H1 (cell line): ENCODE measurements around the gene B4GALNT1. TPM values are rescaled to one million over a fixed set of nuclear protein-coding genes. Genes with fewer than 3 reads are reported as not detected.

ENCODE experiments used
- CTCF ChIA-PET: fragments of 300-600 bp; sonication (Branson Sonifier 250); formaldehyde crosslinking; loops from one replicate; lab custom pipeline; 2021; ENCODE audit not compliant: partially characterized antibody; lab: Charles Lee
- POLR2A ChIA-PET: fragments of 300-600 bp; sonication (Branson Sonifier 250); formaldehyde crosslinking; loops from one replicate; lab custom pipeline; 2021; ENCODE audit warnings: inconsistent platforms; ENCODE audit not compliant: partially characterized antibody; lab: Charles Lee
- DNase-seq, 2 experiments: peaks; one replicate each; pipeline versions ENCODE4 v3.0.0 to v3.0.0-alpha.2; 2010 to 2022; ENCODE audit warnings: low spot score in 2 of 2, low read depth in 1 of 2, mixed read lengths in 1 of 2
- FAIRE-seq: peaks from 2 replicates; lab custom pipeline; 2011; peaks lifted over from hg19 to GRCh38; lab: Jason Lieb, UNC
- H2AFZ ChIP-seq: 2 replicates; pipeline ENCODE4 v1.8.1; 2012; ENCODE audit warnings: low read length, inconsistent platforms
- H2AK5ac ChIP-seq: 2 replicates; pipeline ENCODE4 v1.6.1; 2013; ENCODE audit warnings: low read depth, low read length
- H2BK120ac ChIP-seq: replicated peaks from 2 replicates; pipeline ENCODE3; 2013; ENCODE audit warnings: low read depth, low read length, inconsistent platforms
- H2BK12ac ChIP-seq: 2 replicates; pipeline ENCODE4 v1.6.1; 2013; ENCODE audit warnings: low read depth, low read length
- H2BK15ac ChIP-seq: 2 replicates; pipeline ENCODE4 v1.6.1; 2013; ENCODE audit warnings: low read length
- H2BK20ac ChIP-seq: 2 replicates; pipeline ENCODE4 v1.6.1; 2013; ENCODE audit warnings: low read length
- H2BK5ac ChIP-seq: 2 replicates; pipeline ENCODE4 v1.6.1; 2013; ENCODE audit warnings: low read depth, low read length
- H3K14ac ChIP-seq: 2 replicates; pipeline ENCODE4 v1.6.1; 2013; ENCODE audit warnings: inconsistent platforms; ENCODE audit not compliant: insufficient read length
- H3K18ac ChIP-seq: 2 replicates; pipeline ENCODE4 v1.6.1; 2013; ENCODE audit warnings: low read length; ENCODE audit errors: extremely low read depth
- H3K23ac ChIP-seq: 2 replicates; pipeline ENCODE4 v1.6.1; 2013; ENCODE audit warnings: inconsistent platforms; ENCODE audit not compliant: insufficient read length
- H3K23me2 ChIP-seq: 2 replicates; pipeline ENCODE4 v1.6.1; 2013; ENCODE audit warnings: low read depth, low read length
- H3K27ac ChIP-seq: 2 replicates; pipeline ENCODE4 v1.6.1; 2011; ENCODE audit warnings: low read depth, low read length, inconsistent platforms
- H3K27me3 ChIP-seq, 4 experiments: replicated peaks in 1 of 4; 1 replicate in 1 of 4; 2 replicates in 3 of 4; pipeline versions ENCODE4 v1.6.1 to v1.8.1; 2011 to 2013; ENCODE audit warnings: low read length in 3 of 4, mild to moderate bottlenecking in 3 of 4, inconsistent platforms in 2 of 4, mixed read lengths in 2 of 4, moderate library complexity in 1 of 4; ENCODE audit not compliant: control insufficient read depth in 3 of 4, insufficient read depth in 3 of 4; ENCODE audit errors: extremely low read depth in 1 of 4
- H3K36me3 ChIP-seq, 4 experiments: 2 replicates each; pipeline versions ENCODE4 v1.6.1 to v1.8.1; 2011 to 2013; ENCODE audit warnings: mild to moderate bottlenecking in 4 of 4, low read length in 3 of 4, moderate library complexity in 2 of 4, control low read depth in 1 of 4, inconsistent platforms in 1 of 4; ENCODE audit not compliant: insufficient read depth in 4 of 4, control insufficient read depth in 2 of 4
- H3K4ac ChIP-seq: replicated peaks from 2 replicates; pipeline ENCODE3; 2013; ENCODE audit warnings: low read length, low read depth, mixed read lengths, inconsistent platforms; ENCODE audit not compliant: insufficient read length
- H3K4me1 ChIP-seq, 4 experiments: replicated peaks in 1 of 4; 1 replicate in 1 of 4; 2 replicates in 3 of 4; pipeline versions ENCODE4 v1.6.1 to v1.8.1; 2011 to 2013; ENCODE audit warnings: low read length in 3 of 4, inconsistent platforms in 2 of 4, mixed read lengths in 1 of 4; ENCODE audit not compliant: insufficient read depth in 4 of 4, control insufficient read depth in 3 of 4
- H3K4me2 ChIP-seq, 2 experiments: 2 replicates each; pipeline versions ENCODE4 v1.6.1 to v1.8.1; 2011 to 2013; ENCODE audit warnings: low read depth in 2 of 2, low read length in 2 of 2, control low read depth in 1 of 2, inconsistent platforms in 1 of 2, mild to moderate bottlenecking in 1 of 2; ENCODE audit not compliant: insufficient read depth in 1 of 2
- H3K4me3 ChIP-seq, 4 experiments: fragments of 200-600, 300-600 bp in 1 of 4; sonication (generic), shearing (Covaris generic), sonication (Bioruptor Twin) in 1 of 4; 2 replicates each; pipeline versions ENCODE4 v1.5.1 to v1.8.1; 2011 to 2016; ENCODE audit warnings: low read length in 4 of 4, low read depth in 3 of 4, control low read depth in 2 of 4, inconsistent platforms in 2 of 4, mild to moderate bottlenecking in 2 of 4, mixed read lengths in 1 of 4, moderate library complexity in 1 of 4; ENCODE audit not compliant: insufficient read depth in 2 of 4; ENCODE audit errors: extremely low read depth in 1 of 4
- H3K56ac ChIP-seq: replicated peaks from 2 replicates; pipeline ENCODE3; 2013; ENCODE audit warnings: low read depth, mild to moderate bottlenecking, mixed read lengths, low read length, inconsistent platforms; ENCODE audit not compliant: insufficient read length
- H3K79me1 ChIP-seq: 2 replicates; pipeline ENCODE4 v1.6.1; 2013; ENCODE audit warnings: low read depth, low read length, control low read depth
- H3K79me2 ChIP-seq, 2 experiments: 2 replicates each; pipeline versions ENCODE4 v1.6.1 to v1.8.1; 2012 to 2013; ENCODE audit warnings: low read length in 2 of 2, mild to moderate bottlenecking in 2 of 2, inconsistent platforms in 1 of 2; ENCODE audit not compliant: insufficient read depth in 2 of 2, control insufficient read depth in 1 of 2
- H3K9ac ChIP-seq, 4 experiments: replicated peaks in 1 of 4; 1 replicate in 1 of 4; 2 replicates in 3 of 4; pipeline versions ENCODE4 v1.6.1 to v1.8.1; 2011 to 2013; ENCODE audit warnings: low read depth in 3 of 4, low read length in 3 of 4, control low read depth in 2 of 4, mild to moderate bottlenecking in 2 of 4, moderate library complexity in 2 of 4, inconsistent platforms in 1 of 4; ENCODE audit errors: extremely low read depth in 1 of 4
- H3K9me3 ChIP-seq, 2 experiments: 2 replicates each; pipeline versions ENCODE4 v1.6.1 to v1.8.1; 2012 to 2013; ENCODE audit warnings: mild to moderate bottlenecking in 2 of 2, moderate library complexity in 2 of 2, control low read depth in 1 of 2, inconsistent platforms in 1 of 2, low read depth in 1 of 2, low read length in 1 of 2, mixed read lengths in 1 of 2; ENCODE audit not compliant: insufficient read depth in 2 of 2
- H4K20me1 ChIP-seq, 2 experiments: replicated peaks in 1 of 2; 2 replicates each; pipeline versions ENCODE3 to v1.8.1; 2011 to 2013; ENCODE audit warnings: inconsistent platforms in 2 of 2, low read length in 2 of 2, mild to moderate bottlenecking in 1 of 2; ENCODE audit not compliant: insufficient read depth in 2 of 2, control insufficient read depth in 1 of 2
- H4K5ac ChIP-seq: 2 replicates; pipeline ENCODE4 v1.6.1; 2013; ENCODE audit warnings: low read length, low read depth, mixed read lengths, inconsistent platforms; ENCODE audit not compliant: insufficient read length
- H4K8ac ChIP-seq: 2 replicates; pipeline ENCODE4 v1.8.0; 2013; ENCODE audit warnings: mild to moderate bottlenecking, moderate library complexity, low read length, inconsistent platforms; ENCODE audit not compliant: insufficient read depth; ENCODE audit errors: extremely low read depth
- H4K91ac ChIP-seq: replicated peaks from 2 replicates; pipeline ENCODE3; 2013; ENCODE audit warnings: low read length, mixed read lengths, inconsistent platforms; ENCODE audit not compliant: insufficient read length
- CTCF ChIP-seq, 3 experiments: IDR thresholded peaks; 1 replicate in 2 of 3; 2 replicates in 1 of 3; pipeline versions ENCODE4 v1.5.1 to v1.6.1; 2011; ENCODE audit warnings: low read length in 3 of 3, mild to moderate bottlenecking in 3 of 3, inconsistent platforms in 2 of 3, low read depth in 1 of 3, moderate library complexity in 1 of 3; ENCODE audit not compliant: insufficient read depth in 1 of 3; ENCODE audit errors: control extremely low read depth in 1 of 3
- PHF8 ChIP-seq: fragments of 200-600 bp; sonication (generic); conservative IDR thresholded peaks from 2 replicates; pipeline ENCODE4 v1.7.1; 2012; ENCODE audit warnings: low read depth, mild to moderate bottlenecking, inconsistent platforms, low read length, moderate library complexity
- POLR2A ChIP-seq, 2 experiments: IDR thresholded peaks; 1 replicate in 1 of 2; 2 replicates in 1 of 2; pipeline ENCODE4 v1.6.1; 2011; ENCODE audit warnings: low read depth in 2 of 2, low read length in 2 of 2, mild to moderate bottlenecking in 2 of 2; ENCODE audit errors: control extremely low read depth in 1 of 2
- RXRA ChIP-seq: IDR thresholded peaks from 2 replicates; pipeline ENCODE4 v1.6.1; 2011; ENCODE audit warnings: low read depth, mild to moderate bottlenecking, low read length, moderate library complexity; ENCODE audit not compliant: insufficient read depth
- WGBS, 2 experiments: shearing (Covaris generic) in 1 of 2; methylation state at CpG; one replicate each; pipeline versions ENCODE4 v1.1.6 to v1.1.7; 2013 to 2015; ENCODE audit warnings: low lambda C conversion rate in 2 of 2, mixed read lengths in 2 of 2, inconsistent platforms in 1 of 2, low coverage in 1 of 2, missing lambda C conversion rate in 1 of 2; ENCODE audit not compliant: insufficient replicate concordance in 2 of 2, insufficient coverage in 1 of 2, insufficient read length in 1 of 2; ENCODE audit errors: extremely low coverage in 1 of 2, missing lambda C conversion rate in 1 of 2; 5-methylcytosine and 5-hydroxymethylcytosine counted together
- polyA plus RNA-seq, 7 experiments: library from polyadenylated mRNA; depleted of rRNA in 3 of 7; stranded (reverse) in 5 of 7; unstranded in 2 of 7; fragments of >200 nt in 5 of 7; fragments of 200-250 nt in 2 of 7; gene quantifications; 1 replicate in 5 of 7; 2 replicates in 1 of 7; 4 replicates in 1 of 7; pipeline versions ENCODE4 v1.2.1 to v1.2.3, GENCODE V29; 2011 to 2013; ENCODE audit warnings: missing spikeins in 2 of 7, mixed read lengths in 2 of 7
- total RNA-seq: library from RNA; stranded (reverse); fragmentation: NEBNext Ultra II Directional; extraction: Animal tissue kit (Norgen Biotek cat#: 25700); gene quantifications from 2 replicates; pipeline ENCODE4 v1.2.1, GENCODE V29; 2021

B4GALNT1 gene
- total and polyA plus RNA-seq, 2 of the 8 experiments (the other 6 are each of a cell fraction or from before 2014, with no cell fraction given), result 1.5 to 2.3 TPM

GRCh38 chr12:57655541-57656240 lies 22.7 kb upstream of the B4GALNT1 start:
- Histone ChIP-seq H3K27me3 (no peaks in the 10 kb centered on the region), H4K20me1 (no peaks in the 10 kb centered on the region), H3K9me3 (peaks cover 31 to 35% of the 10 kb centered on the region in 2 experiments), H2BK120ac (no peak overlapping the region), H3K23me2 (no peaks in the 10 kb centered on the region), H3K14ac (no peak overlapping the region), H3K79me2 (no peaks in the 10 kb centered on the region), H3K23ac (no peak overlapping the region), H2BK5ac (no peak overlapping the region), H4K8ac (no peak overlapping the region), H3K27ac (no peak overlapping the region), H2AK5ac (no peak overlapping the region), H3K4me2 (no peak overlapping the region), H2BK20ac (no peak overlapping the region), H4K91ac (no peak overlapping the region), H2AFZ (no peak overlapping the region), H2BK12ac (no peak overlapping the region), H3K18ac (no peak overlapping the region), H3K4ac (no peak overlapping the region), H3K79me1 (no peaks in the 10 kb centered on the region), H3K56ac (no peak overlapping the region), H3K9ac (no peak overlapping the region), H4K5ac (no peak overlapping the region), H2BK15ac (no peak overlapping the region), H3K36me3 (no peaks in the 10 kb centered on the region), H3K4me1 (no peaks in the 10 kb centered on the region), H3K4me3 (no peak overlapping the region)
- POLR2A ChIA-PET, result interaction anchor here (0.6 kb wide), 1 partner anchor 73 kb away, joined by 4 read pairs; no protein-coding TSS in a partner anchor
- FAIRE-seq, result no peak
- CTCF ChIA-PET, result interaction anchor here (0.7 to 2.6 kb wide), 5 partner anchors 12 to 79 kb away, joined by 3 to 11 read pairs (median 5); partner anchors contain the start of gene OS9
- TF ChIP-seq RXRA (no peak), POLR2A (IDR thresholded peaks at IDR 0.05; ENCODE audit: control extremely low read depth in 1 of 2, low read depth in 2 of 2, low read length in 2 of 2) (no peak), PHF8 (no peak), CTCF (IDR thresholded peaks at IDR 0.05; ENCODE audit: control extremely low read depth in 1 of 3, insufficient read depth in 1 of 3, low read depth in 1 of 3, low read length in 3 of 3) (no peak)
- no peak for DNase-seq
- 90% methylated on average over 19 of the region's 23 CpGs; no CpG with 5 or more reads in 1 of the 2 experiments for WGBS, 2 experiments
